Neuronal stem cell (in vitro differentiated cells): ENCODE results near the gene MKS1.

Source experiments
- DNase-seq: peaks from one replicate; pipeline ENCODE4 v3.0.0-alpha.2; 2013; ENCODE audit warnings: low spot score
- H2AFZ ChIP-seq: one replicate; pipeline ENCODE4 v1.6.1; 2013; ENCODE audit warnings: mild to moderate bottlenecking, low read length, inconsistent platforms
- H2AK5ac ChIP-seq: 2 replicates; pipeline ENCODE4 v1.6.1; 2013; ENCODE audit warnings: low read depth, mild to moderate bottlenecking, inconsistent platforms, low read length, moderate library complexity, mixed read lengths
- H2BK120ac ChIP-seq: 2 replicates; pipeline ENCODE4 v1.6.1; 2013; ENCODE audit warnings: low read depth, mild to moderate bottlenecking, inconsistent platforms, low read length, moderate library complexity, mixed read lengths
- H2BK12ac ChIP-seq: one replicate; pipeline ENCODE4 v1.6.1; 2013; ENCODE audit warnings: low read length, inconsistent platforms
- H2BK15ac ChIP-seq: 2 replicates; pipeline ENCODE4 v1.6.1; 2013; ENCODE audit warnings: mild to moderate bottlenecking, low read length, inconsistent platforms, mixed read lengths
- H2BK5ac ChIP-seq: one replicate; pipeline ENCODE4 v1.6.1; 2013; ENCODE audit warnings: inconsistent platforms, mild to moderate bottlenecking, low read length, moderate library complexity
- H3K14ac ChIP-seq: one replicate; pipeline ENCODE4 v1.6.1; 2013; ENCODE audit warnings: low read length, inconsistent platforms
- H3K18ac ChIP-seq: 2 replicates; pipeline ENCODE4 v1.6.1; 2013; ENCODE audit warnings: low read length, inconsistent platforms
- H3K23ac ChIP-seq: 2 replicates; pipeline ENCODE4 v1.6.1; 2013; ENCODE audit warnings: low read depth, mild to moderate bottlenecking, mixed read lengths, low read length, inconsistent platforms; ENCODE audit not compliant: poor library complexity
- H3K27ac ChIP-seq: replicated peaks from 3 replicates; pipeline ENCODE4 v1.5.1; 2013; ENCODE audit warnings: low read length, inconsistent platforms
- H3K27me3 ChIP-seq, 3 experiments: 2 replicates each; pipeline ENCODE4 v1.6.1; 2013; ENCODE audit warnings: low read length in 3 of 3, mild to moderate bottlenecking in 2 of 3, inconsistent platforms in 1 of 3, low read depth in 1 of 3, mixed read lengths in 1 of 3, moderate library complexity in 1 of 3; ENCODE audit not compliant: control insufficient read depth in 3 of 3, insufficient read depth in 3 of 3
- H3K36me3 ChIP-seq, 2 donors: replicated peaks in 1 of 2; 2 replicates each; pipeline ENCODE4 v1.6.1; 2013; ENCODE audit warnings: low read length in 2 of 2; ENCODE audit not compliant: control insufficient read depth in 2 of 2, insufficient read depth in 2 of 2
- H3K4ac ChIP-seq: 2 replicates; pipeline ENCODE4 v1.6.1; 2013; ENCODE audit warnings: inconsistent platforms, mild to moderate bottlenecking, low read length, moderate library complexity
- H3K4me1 ChIP-seq, 2 donors: 1 replicate in 1 of 2; 2 replicates in 1 of 2; pipeline ENCODE4 v1.6.1; 2013; ENCODE audit warnings: low read length in 2 of 2, low read depth in 1 of 2; ENCODE audit not compliant: control insufficient read depth in 2 of 2, insufficient read depth in 1 of 2
- H3K4me2 ChIP-seq: one replicate; pipeline ENCODE4 v1.6.1; 2013; ENCODE audit warnings: mild to moderate bottlenecking, low read length, inconsistent platforms; ENCODE audit not compliant: insufficient read depth, poor library complexity, severe bottlenecking
- H3K4me3 ChIP-seq, 2 donors: 2 replicates each; pipeline ENCODE4 v1.5.1; 2013; ENCODE audit warnings: low read length in 2 of 2, mild to moderate bottlenecking in 2 of 2, inconsistent platforms in 1 of 2, moderate library complexity in 1 of 2
- H3K79me1 ChIP-seq: one replicate; pipeline ENCODE4 v1.6.1; 2013; ENCODE audit warnings: low read depth, mild to moderate bottlenecking, inconsistent platforms, low read length, moderate library complexity
- H3K9ac ChIP-seq: one replicate; pipeline ENCODE4 v1.6.1; 2013; ENCODE audit warnings: mild to moderate bottlenecking, low read depth, low read length, inconsistent platforms; ENCODE audit not compliant: poor library complexity
- H3K9me3 ChIP-seq, 2 donors: replicated peaks in 1 of 2; 2 replicates each; pipeline versions ENCODE3 to v1.6.1; 2013; ENCODE audit warnings: low read length in 2 of 2, mild to moderate bottlenecking in 2 of 2, inconsistent platforms in 1 of 2, low read depth in 1 of 2, mixed read lengths in 1 of 2, moderate library complexity in 1 of 2; ENCODE audit not compliant: control insufficient read depth in 2 of 2, insufficient read depth in 1 of 2
- H4K8ac ChIP-seq: one replicate; pipeline ENCODE4 v1.6.1; 2013; ENCODE audit warnings: low read depth, mild to moderate bottlenecking, inconsistent platforms, low read length, moderate library complexity
- H4K91ac ChIP-seq: one replicate; pipeline ENCODE4 v1.6.1; 2013; ENCODE audit warnings: low read length, low read depth, mild to moderate bottlenecking, inconsistent platforms; ENCODE audit not compliant: poor library complexity
- WGBS, 2 donors: extraction: QIAGEN DNeasy Blood & Tissue Kit; methylation state at CpG; one replicate each; pipeline ENCODE4 v1.1.7; 2013; ENCODE audit warnings: missing lambda C conversion rate in 2 of 2, mixed read lengths in 1 of 2; ENCODE audit not compliant: insufficient read length in 2 of 2, insufficient replicate concordance in 1 of 2; ENCODE audit errors: extremely low coverage in 2 of 2; 5-methylcytosine and 5-hydroxymethylcytosine counted together

The MKS1 gene

DNA sequence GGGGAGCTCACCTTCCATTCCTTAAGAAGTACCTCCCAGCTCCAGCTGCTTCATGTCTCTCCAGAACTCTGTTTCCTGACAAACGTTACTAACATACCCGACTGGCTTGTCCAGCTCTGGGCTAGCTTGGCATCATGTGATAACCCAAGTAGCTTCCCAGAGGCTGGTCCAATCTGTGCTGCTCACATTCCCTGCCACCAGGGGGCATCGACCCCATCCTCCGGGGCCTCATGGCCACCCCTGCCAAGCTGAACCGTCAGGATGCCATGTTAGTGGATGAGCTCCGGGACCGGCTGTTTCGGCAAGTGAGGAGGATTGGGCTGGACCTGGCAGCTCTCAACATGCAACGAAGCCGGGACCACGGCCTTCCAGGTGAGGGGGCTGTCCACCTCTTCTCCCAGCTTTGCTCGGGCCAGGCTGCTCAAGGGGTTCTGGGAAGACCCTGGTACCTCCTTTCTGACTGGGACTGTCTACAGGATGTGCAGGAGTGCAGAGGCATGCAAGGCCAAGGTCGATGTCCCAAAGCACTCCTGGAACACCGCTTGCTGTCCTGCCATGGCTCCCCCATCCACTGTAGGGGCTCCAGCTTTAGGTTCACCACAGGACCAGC lies 18.9 kb downstream of the MKS1 start:
- Histone ChIP-seq H3K4me2 (no peak overlapping the region), H3K4me3 (no peak overlapping the region), H2BK12ac (no peak overlapping the region), H3K4ac (no peak overlapping the region), H3K9me3 (no peaks in the 10 kb centered on the region), H4K91ac (no peak overlapping the region), H3K9ac (no peak overlapping the region), H2BK15ac (no peak overlapping the region), H3K27me3 (peaks cover 0 to 14% (median 0%) of the 10 kb centered on the region in 3 experiments), H2AK5ac (no peak overlapping the region), H3K36me3 (peaks cover 0 to under 1% of the 10 kb centered on the region in 2 donors), H2BK120ac (no peak overlapping the region), H2BK5ac (no peak overlapping the region), H3K23ac (no peak overlapping the region), H3K4me1 (no peaks in the 10 kb centered on the region), H4K8ac (no peak overlapping the region), H3K27ac (no peak overlapping the region), H3K18ac (no peak overlapping the region), H3K79me1 (no peaks in the 10 kb centered on the region), H3K14ac (no peak overlapping the region), H2AFZ (peak overlapping the region; percentile 58)
- DNase-seq = peak; percentile 36
- no CpG with 5 or more reads among the region's 14 CpGs for WGBS, 2 donors

DNA sequence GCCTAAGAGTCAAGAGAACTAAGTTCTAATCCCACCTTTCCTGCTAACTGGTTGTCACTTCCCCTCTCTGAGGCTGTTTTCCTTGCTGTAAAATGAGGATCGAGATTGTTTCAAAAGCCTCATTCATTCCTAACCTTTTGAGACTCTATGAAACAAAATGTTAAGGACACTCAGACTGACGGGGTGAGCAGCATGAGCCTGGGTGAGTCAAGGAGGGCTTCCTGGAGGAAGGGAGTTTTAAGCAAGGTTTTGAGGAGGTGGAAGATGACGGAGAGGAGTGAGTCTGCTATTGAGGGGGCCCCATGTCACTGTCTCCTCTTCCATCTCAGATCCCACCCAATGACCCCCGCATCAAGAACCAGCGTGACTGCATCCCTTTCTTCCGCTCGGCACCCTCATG lies 22.4 kb downstream of the MKS1 start:
- Histone ChIP-seq H3K9ac (no peak overlapping the region), H3K4me3 (no peak overlapping the region), H2AFZ (no peak overlapping the region), H3K36me3 (no peaks in the 10 kb centered on the region), H3K9me3 (no peaks in the 10 kb centered on the region), H3K4me1 (no peaks in the 10 kb centered on the region), H3K14ac (no peak overlapping the region), H3K79me1 (no peaks in the 10 kb centered on the region), H2BK120ac (no peak overlapping the region), H2BK15ac (no peak overlapping the region), H3K27me3 (peaks cover 0 to 41% (median 0%) of the 10 kb centered on the region in 3 experiments), H2BK5ac (no peak overlapping the region), H3K18ac (peak overlapping the region; percentile 27), H3K27ac (no peak overlapping the region), H3K4ac (no peak overlapping the region), H2AK5ac (peak overlapping the region; percentile 61), H4K91ac (no peak overlapping the region), H3K23ac (no peak overlapping the region), H3K4me2 (no peak overlapping the region), H4K8ac (no peak overlapping the region), H2BK12ac (no peak overlapping the region)
- no CpG with 5 or more reads among the region's 7 CpGs for WGBS, 2 donors
- no peak for DNase-seq

DNA sequence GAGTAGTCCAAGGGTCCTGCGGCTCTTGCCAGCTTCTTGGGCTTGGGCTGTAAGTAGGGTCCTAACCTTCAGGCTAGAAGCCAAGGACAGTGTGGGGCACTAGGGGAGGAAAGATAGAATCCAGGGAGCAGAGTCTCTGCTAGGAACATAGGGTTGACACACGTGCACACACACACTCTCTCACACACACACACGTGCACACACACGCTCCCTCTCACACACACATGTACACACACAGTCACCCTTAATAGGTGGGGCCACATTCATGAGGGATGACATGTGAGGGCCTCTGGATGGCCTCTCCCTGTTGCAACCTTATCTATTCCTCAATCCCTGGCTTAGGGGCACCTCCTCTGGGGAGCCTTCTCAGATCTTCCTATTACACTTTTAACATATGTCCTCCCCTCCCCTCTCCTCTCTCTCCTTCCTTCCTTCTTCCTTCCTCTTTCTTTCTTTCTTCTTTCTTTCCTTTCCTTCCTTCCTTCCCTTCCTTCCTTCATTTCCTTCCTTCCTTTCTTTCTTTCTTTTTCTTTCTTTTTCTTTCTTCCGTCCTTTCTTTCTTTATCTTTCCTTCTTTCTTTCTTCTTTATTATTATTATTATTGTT lies 23.4 kb downstream of the MKS1 start:
- H3K9ac ChIP-seq = no peak overlapping the region
- no peaks in the 10 kb centered on the region for H3K36me3 ChIP-seq
- H2BK5ac ChIP-seq = no peak overlapping the region
- H2BK15ac ChIP-seq = peak overlapping the region; percentile 10
- no peak for DNase-seq
- H2BK12ac ChIP-seq = no peak overlapping the region
- peaks cover 0 to 41% (median 0%) of the 10 kb centered on the region in 3 experiments for H3K27me3 ChIP-seq
- no peak overlapping the region for H3K23ac ChIP-seq
- no peak overlapping the region for H2AFZ ChIP-seq
- no peak overlapping the region for H3K18ac ChIP-seq
- 100% methylated on average over 1 of the region's 5 CpGs for WGBS, 2 donors
- H3K9me3 ChIP-seq = no peaks in the 10 kb centered on the region
- no peak overlapping the region for H3K4me2 ChIP-seq
- H4K91ac ChIP-seq = no peak overlapping the region
- H3K79me1 ChIP-seq = no peaks in the 10 kb centered on the region
- no peak overlapping the region for H3K4me3 ChIP-seq
- no peak overlapping the region for H3K14ac ChIP-seq
- no peak overlapping the region for H3K27ac ChIP-seq
- no peaks in the 10 kb centered on the region for H3K4me1 ChIP-seq
- no peak overlapping the region for H3K4ac ChIP-seq
- H4K8ac ChIP-seq = no peak overlapping the region
- H2BK120ac ChIP-seq = no peak overlapping the region
- H2AK5ac ChIP-seq = no peak overlapping the region

- H2BK120ac ChIP-seq = no peak overlapping the region
- no peak overlapping the region for H3K27ac ChIP-seq
- H2AK5ac ChIP-seq = no peak overlapping the region
- no peak overlapping the region for H3K14ac ChIP-seq
- H2BK5ac ChIP-seq = no peak overlapping the region
- peaks cover 0 to 37% (median 0%) of the 10 kb centered on the region in 3 experiments for H3K27me3 ChIP-seq
- no peak for DNase-seq
- H3K79me1 ChIP-seq = no peaks in the 10 kb centered on the region
- no peak overlapping the region for H3K4ac ChIP-seq
- no peaks in the 10 kb centered on the region for H3K9me3 ChIP-seq
- no peak overlapping the region for H4K8ac ChIP-seq
- no peaks in the 10 kb centered on the region for H3K36me3 ChIP-seq
- no peak overlapping the region for H3K4me2 ChIP-seq
- no peak overlapping the region for H2BK12ac ChIP-seq
- H3K9ac ChIP-seq = no peak overlapping the region
- no peak overlapping the region for H2AFZ ChIP-seq
- WGBS, 2 donors = no CpG with 5 or more reads among the region's 18 CpGs
- H2BK15ac ChIP-seq = no peak overlapping the region
- no peak overlapping the region for H4K91ac ChIP-seq
- H3K4me3 ChIP-seq = no peak overlapping the region
- H3K4me1 ChIP-seq = no peaks in the 10 kb centered on the region
- no peak overlapping the region for H3K18ac ChIP-seq
- peak overlapping the region; percentile 47 for H3K23ac ChIP-seq
Observed at GRCh38 chr17:58193641-58194255, 25.3 kb downstream of the MKS1 start.
